Loucy (cell line): ENCODE measurements around the gene LEKR1.

Experiments
- EZH2phosphoT487 ChIP-seq: fragments of 200-600 bp; IDR thresholded peaks from 2 replicates; pipeline ENCODE4 v1.6.1; 2018; ENCODE audit warnings: antibody characterized with exemption, mild to moderate bottlenecking, moderate library complexity, borderline replicate concordance
- TF ChIP-seq, protein P1 (sequence below): fragments of 200-600 bp; sonication (generic); conservative IDR thresholded peaks from 2 replicates; pipeline ENCODE4 v1.5.1; 2014; ENCODE audit warnings: mild to moderate bottlenecking, antibody characterized with exemption, low read length

DNA sequence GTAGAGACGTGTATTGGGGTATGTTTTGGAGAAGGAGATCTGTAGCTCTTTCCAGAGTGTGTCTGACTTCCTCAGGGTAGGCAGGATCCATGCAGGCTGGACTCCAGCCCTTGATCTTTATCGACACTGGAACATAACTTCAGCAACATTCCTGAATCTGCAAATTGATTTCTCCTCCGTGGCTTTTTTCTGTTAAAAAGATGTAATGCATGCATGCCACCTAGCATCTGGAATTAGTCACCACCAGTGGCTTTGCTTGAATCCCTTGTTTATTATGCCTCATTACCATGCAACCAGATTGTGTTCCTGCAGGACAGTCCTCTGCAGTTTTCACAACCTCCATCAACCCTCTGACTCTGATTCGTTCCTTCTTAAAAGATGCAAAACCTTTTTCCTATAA, 247.7 kb downstream of the LEKR1 start:
- TF ChIP-seq, protein P1, sequence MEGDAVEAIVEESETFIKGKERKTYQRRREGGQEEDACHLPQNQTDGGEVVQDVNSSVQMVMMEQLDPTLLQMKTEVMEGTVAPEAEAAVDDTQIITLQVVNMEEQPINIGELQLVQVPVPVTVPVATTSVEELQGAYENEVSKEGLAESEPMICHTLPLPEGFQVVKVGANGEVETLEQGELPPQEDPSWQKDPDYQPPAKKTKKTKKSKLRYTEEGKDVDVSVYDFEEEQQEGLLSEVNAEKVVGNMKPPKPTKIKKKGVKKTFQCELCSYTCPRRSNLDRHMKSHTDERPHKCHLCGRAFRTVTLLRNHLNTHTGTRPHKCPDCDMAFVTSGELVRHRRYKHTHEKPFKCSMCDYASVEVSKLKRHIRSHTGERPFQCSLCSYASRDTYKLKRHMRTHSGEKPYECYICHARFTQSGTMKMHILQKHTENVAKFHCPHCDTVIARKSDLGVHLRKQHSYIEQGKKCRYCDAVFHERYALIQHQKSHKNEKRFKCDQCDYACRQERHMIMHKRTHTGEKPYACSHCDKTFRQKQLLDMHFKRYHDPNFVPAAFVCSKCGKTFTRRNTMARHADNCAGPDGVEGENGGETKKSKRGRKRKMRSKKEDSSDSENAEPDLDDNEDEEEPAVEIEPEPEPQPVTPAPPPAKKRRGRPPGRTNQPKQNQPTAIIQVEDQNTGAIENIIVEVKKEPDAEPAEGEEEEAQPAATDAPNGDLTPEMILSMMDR, result no peak
- no peak for TF ChIP-seq EZH2phosphoT487
